Psoas muscle (tissue), 8 donors: ENCODE measurements around the gene TRMT44. TPM values are rescaled to one million over a fixed set of nuclear protein-coding genes. Genes with fewer than 3 reads are reported as not detected.
A peak's percentile ranks its signal among the peaks of the same experiment; 100 is the strongest.

Experiments used
- ATAC-seq, 4 donors: fragments of 200-7000 bp; cut with Tn5 transposase; one replicate each; pipeline ENCODE4 v1.9.1; 2020; ENCODE audit warnings: moderate library complexity in 3 of 4, mild to moderate bottlenecking in 2 of 4
- DNase-seq, 2 donors: peaks; one replicate each; pipeline ENCODE4 v3.0.0-alpha.2; 2020
- H3K27ac ChIP-seq: fragments of 200-600 bp; one replicate; pipeline ENCODE4 v1.8.0; 2022
- H3K27me3 ChIP-seq, 3 donors: fragments of 200-600 bp in 1 of 3; one replicate each; pipeline versions ENCODE4 v1.6.1 to v1.8.0; 2013 to 2022; ENCODE audit warnings: low read length in 2 of 3, mild to moderate bottlenecking in 2 of 3, moderate library complexity in 1 of 3; ENCODE audit not compliant: insufficient read depth in 3 of 3
- H3K36me3 ChIP-seq, 2 donors: fragments of 200-600 bp in 1 of 2; one replicate each; pipeline versions ENCODE4 v1.6.1 to v1.8.0; 2013 to 2022; ENCODE audit warnings: low read depth in 1 of 2, mild to moderate bottlenecking in 1 of 2, moderate library complexity in 1 of 2; ENCODE audit not compliant: insufficient read depth in 1 of 2
- H3K4me1 ChIP-seq: fragments of 200-600 bp; one replicate; pipeline ENCODE4 v1.8.0; 2022
- H3K4me3 ChIP-seq: fragments of 200-600 bp; one replicate; pipeline ENCODE4 v1.8.0; 2022; ENCODE audit warnings: mild to moderate bottlenecking
- H3K9me3 ChIP-seq: fragments of 200-600 bp; one replicate; pipeline ENCODE4 v1.8.0; 2022
- WGBS, 3 donors: extraction: QIAGEN DNeasy Blood & Tissue Kit; methylation state at CpG; one replicate each; pipeline versions ENCODE4 v1.1.6 to v1.1.7; 2013; 5-methylcytosine and 5-hydroxymethylcytosine counted together
- intact Hi-C, 2 donors: fragments of 100-400 bp; cut with DNase I; formaldehyde crosslinking; loops; one replicate each; pipeline versions ENCODE4 v1.11.0 to v1.14.2; 2022
- polyA plus RNA-seq, 3 donors: library from polyadenylated mRNA; stranded (reverse); fragments of 200-250 nt; gene quantifications; one replicate each; pipeline ENCODE4 v1.2.3, GENCODE V29; 2013
- total RNA-seq, 4 donors: library from RNA; stranded (reverse); fragmentation: NEBNext Ultra II Directional in 2 of 4; extraction: Animal tissue kit (Norgen Biotek cat#: 25700) in 2 of 4; gene quantifications; one replicate each; pipeline versions ENCODE4 v1.2.1 to v1.2.4, GENCODE V29; 2021 to 2023
- TF ChIP-seq, protein P1 (sequence below): fragments of 200-600 bp; IDR thresholded peaks from one replicate; pipeline ENCODE4 v1.8.0; 2022; ENCODE audit warnings: antibody characterized with exemption
- donor health status: healthy with polysubstance abuse.
- donor health status: DM: no; HTN: no; CAD: no; lungs with moderate emphysema.
- donor health status: Bipolar disorder and iron deficiency.
- donor health status: healthy.
- donor health status: DM: yes; HTN: yes; CAD: no.
- donor health status: DM: no; HTN: no; CAD: no.
- donor health status: DM: no; HTN: no; CAD: no.
- donor health status: DM: yes; HTN: yes; CAD: no.

The TRMT44 gene
- total and polyA plus RNA-seq, 7 donors: 3.4 to 9.1 (median 5.4) TPM

GRCh38 chr4:8505229-8505628 is 64.7 kb downstream of the TRMT44 start:
- WGBS, 3 donors: 83 to 93% (median 90%) methylated on average over 7 of the region's 7 CpGs

GRCh38 chr4:8506006-8506372 is 65.4 kb downstream of the TRMT44 start:
- DNase-seq: no peak
- no peak overlapping the region for H3K4me3 ChIP-seq
- H3K27me3 ChIP-seq: no peaks in the 10 kb centered on the region
- H3K27ac ChIP-seq: no peak overlapping the region
- TF ChIP-seq, protein P1, sequence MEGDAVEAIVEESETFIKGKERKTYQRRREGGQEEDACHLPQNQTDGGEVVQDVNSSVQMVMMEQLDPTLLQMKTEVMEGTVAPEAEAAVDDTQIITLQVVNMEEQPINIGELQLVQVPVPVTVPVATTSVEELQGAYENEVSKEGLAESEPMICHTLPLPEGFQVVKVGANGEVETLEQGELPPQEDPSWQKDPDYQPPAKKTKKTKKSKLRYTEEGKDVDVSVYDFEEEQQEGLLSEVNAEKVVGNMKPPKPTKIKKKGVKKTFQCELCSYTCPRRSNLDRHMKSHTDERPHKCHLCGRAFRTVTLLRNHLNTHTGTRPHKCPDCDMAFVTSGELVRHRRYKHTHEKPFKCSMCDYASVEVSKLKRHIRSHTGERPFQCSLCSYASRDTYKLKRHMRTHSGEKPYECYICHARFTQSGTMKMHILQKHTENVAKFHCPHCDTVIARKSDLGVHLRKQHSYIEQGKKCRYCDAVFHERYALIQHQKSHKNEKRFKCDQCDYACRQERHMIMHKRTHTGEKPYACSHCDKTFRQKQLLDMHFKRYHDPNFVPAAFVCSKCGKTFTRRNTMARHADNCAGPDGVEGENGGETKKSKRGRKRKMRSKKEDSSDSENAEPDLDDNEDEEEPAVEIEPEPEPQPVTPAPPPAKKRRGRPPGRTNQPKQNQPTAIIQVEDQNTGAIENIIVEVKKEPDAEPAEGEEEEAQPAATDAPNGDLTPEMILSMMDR: no peak
- WGBS, 3 donors: 49 to 69% (median 50%) methylated on average over 5 of the region's 5 CpGs
- intact Hi-C loops: no loop called here
- no peaks in the 10 kb centered on the region for H3K9me3 ChIP-seq
- ATAC-seq: peak in 2 of 4 donors; percentile 9 to 31
- H3K36me3 ChIP-seq: no peaks in the 10 kb centered on the region
- H3K4me1 ChIP-seq: peaks cover 14% of the 10 kb centered on the region

More at GRCh38 chr4:8505229-8505628, 64.7 kb downstream of the TRMT44 start:
- Histone ChIP-seq H3K9me3 (no peaks in the 10 kb centered on the region), H3K4me3 (no peak overlapping the region), H3K36me3 (no peaks in the 10 kb centered on the region), H3K27ac (no peak overlapping the region), H3K4me1 (peaks cover 14% of the 10 kb centered on the region), H3K27me3 (no peaks in the 10 kb centered on the region)
- no peak for ATAC-seq
- intact Hi-C loops: no loop called here
- TF ChIP-seq, protein P1: no peak
- no peak for DNase-seq

DNA sequence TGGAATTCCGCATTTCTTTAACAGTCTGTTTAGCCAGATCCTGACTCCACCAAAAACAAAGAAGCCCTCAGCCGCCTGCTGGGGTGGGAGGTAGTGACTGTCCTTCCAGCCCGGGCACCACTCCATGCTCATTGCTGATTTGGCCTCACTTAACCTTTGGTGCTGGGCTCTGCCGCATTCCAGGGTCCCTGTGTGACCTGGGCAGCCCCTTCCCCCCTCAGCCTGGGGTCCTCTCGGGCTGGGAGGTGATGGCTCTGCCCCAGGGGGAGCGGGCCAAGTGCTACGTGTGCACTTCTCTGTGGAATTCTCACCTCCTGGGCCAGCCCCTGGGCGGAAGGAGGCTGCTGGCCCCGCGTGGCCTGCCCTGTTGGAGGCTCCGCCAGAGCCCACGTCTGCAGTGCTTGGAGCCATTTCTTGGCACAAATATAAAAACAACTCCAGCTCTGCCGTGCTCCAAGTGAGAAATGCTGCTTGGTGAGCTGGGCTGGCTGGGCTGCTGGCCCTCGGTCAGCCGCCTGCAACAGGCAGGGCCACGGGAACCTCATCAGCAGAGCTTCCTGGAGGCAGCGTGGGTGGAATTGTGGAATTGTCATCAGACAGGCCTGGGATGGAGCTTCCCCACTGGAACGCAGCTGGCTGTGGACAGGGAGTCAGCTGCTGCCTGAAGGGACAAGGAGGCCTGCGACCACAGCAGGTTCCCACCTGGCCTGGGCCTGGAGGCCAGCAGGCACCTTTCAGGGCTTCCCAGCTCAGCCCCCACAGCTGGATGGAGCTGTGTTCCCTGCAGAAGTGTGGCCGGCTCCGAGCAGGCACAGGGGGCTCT is 66.0 kb downstream of the TRMT44 start:
- 6 to 20% (median 15%) methylated on average over 20 to 21 of the region's 21 CpGs for WGBS, 3 donors
- peak overlapping the region; percentile 39 for H3K27ac ChIP-seq
- peak in 1 of 2 donors; percentile 49 for DNase-seq
- peaks cover 14% of the 10 kb centered on the region for H3K4me1 ChIP-seq
- TF ChIP-seq, protein P1: no peak
- intact Hi-C loops: no loop called here
- no peaks in the 10 kb centered on the region for H3K36me3 ChIP-seq
- no peaks in the 10 kb centered on the region for H3K27me3 ChIP-seq
- H3K4me3 ChIP-seq: no peak overlapping the region
- no peaks in the 10 kb centered on the region for H3K9me3 ChIP-seq
- peak; percentile 34 to 59 (median 40) for ATAC-seq

DNA sequence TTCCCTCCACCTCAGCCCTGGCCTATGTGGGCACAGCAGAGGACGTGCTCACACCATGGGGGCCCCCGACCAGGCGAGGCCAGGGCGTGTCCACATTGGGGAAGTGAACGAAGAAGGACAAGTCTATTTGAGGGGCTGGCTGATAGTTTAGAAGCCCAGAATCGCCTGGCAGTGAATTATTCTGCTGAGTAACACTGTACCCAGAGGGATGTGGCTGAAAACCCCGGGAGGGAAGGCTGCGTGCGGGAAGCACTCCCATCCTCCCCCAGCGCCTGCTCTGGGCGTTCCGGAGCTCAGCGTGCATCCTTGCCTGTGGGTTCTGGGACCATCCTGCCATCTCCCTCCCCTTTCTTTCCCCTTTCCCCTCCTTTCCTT is 66.6 kb downstream of the TRMT44 start:
- Histone ChIP-seq H3K36me3 (no peaks in the 10 kb centered on the region), H3K9me3 (no peaks in the 10 kb centered on the region), H3K4me1 (peaks cover 14% of the 10 kb centered on the region), H3K4me3 (no peak overlapping the region), H3K27ac (peak overlapping the region; percentile 39), H3K27me3 (no peaks in the 10 kb centered on the region)
- DNase-seq (no peak), ATAC-seq (peak in 2 of 4 donors; percentile 20 to 22)
- intact Hi-C loops: no loop called here
- TF ChIP-seq, protein P1: no peak
- WGBS, 3 donors: 28 to 53% (median 49%) methylated on average over 13 of the region's 13 CpGs
